ENCODE results near the gene SNX17. TPM values are rescaled to one million over a fixed set of nuclear protein-coding genes. Genes with fewer than 3 reads are reported as not detected.

The SNX17 gene
- total and polyA plus RNA-seq, 2 of the 13 experiments (the other 11 are each of a cell fraction or from before 2014, with no cell fraction given), result 75.0 to 109 TPM

DNA sequence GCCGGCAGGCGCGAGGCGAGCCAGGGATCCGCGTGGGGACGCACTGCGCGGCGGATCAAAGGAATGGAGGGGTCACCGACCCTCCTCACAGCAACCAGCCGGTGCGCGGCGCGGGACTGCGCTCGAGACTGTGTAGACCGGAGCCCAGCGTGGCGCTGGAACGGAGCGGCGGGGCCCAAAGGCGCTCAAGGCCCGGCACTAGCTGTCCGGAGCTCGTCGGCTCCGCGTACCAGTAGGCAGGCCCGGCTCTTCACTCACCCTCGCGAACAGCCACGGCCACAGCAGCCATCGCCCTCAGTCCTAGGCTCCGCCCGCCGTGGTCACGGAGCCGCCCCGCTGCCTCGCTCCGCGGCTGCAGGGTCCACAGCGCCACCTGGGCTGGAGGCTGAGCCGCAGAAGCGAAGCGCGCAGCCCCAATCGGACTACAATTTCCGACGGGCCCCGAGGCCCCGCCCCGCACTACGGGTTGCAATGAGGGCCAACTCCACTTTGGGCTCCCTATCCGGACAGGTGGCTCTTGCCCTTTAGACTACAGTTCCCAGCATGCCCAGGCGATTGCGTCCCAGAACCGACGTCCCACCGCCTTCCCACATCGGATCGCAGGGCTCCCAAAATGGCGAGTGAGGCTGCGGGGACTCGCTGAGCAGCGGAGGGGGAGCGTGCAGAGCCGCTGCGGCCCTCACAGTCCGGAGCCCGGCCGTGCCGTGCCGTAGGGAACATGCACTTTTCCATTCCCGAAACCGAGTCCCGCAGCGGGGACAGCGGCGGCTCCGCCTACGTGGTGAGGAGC is at the start of gene SNX17, which contains the start of gene EIF2B4 (continued):
- TF ChIP-seq, protein P1, sequence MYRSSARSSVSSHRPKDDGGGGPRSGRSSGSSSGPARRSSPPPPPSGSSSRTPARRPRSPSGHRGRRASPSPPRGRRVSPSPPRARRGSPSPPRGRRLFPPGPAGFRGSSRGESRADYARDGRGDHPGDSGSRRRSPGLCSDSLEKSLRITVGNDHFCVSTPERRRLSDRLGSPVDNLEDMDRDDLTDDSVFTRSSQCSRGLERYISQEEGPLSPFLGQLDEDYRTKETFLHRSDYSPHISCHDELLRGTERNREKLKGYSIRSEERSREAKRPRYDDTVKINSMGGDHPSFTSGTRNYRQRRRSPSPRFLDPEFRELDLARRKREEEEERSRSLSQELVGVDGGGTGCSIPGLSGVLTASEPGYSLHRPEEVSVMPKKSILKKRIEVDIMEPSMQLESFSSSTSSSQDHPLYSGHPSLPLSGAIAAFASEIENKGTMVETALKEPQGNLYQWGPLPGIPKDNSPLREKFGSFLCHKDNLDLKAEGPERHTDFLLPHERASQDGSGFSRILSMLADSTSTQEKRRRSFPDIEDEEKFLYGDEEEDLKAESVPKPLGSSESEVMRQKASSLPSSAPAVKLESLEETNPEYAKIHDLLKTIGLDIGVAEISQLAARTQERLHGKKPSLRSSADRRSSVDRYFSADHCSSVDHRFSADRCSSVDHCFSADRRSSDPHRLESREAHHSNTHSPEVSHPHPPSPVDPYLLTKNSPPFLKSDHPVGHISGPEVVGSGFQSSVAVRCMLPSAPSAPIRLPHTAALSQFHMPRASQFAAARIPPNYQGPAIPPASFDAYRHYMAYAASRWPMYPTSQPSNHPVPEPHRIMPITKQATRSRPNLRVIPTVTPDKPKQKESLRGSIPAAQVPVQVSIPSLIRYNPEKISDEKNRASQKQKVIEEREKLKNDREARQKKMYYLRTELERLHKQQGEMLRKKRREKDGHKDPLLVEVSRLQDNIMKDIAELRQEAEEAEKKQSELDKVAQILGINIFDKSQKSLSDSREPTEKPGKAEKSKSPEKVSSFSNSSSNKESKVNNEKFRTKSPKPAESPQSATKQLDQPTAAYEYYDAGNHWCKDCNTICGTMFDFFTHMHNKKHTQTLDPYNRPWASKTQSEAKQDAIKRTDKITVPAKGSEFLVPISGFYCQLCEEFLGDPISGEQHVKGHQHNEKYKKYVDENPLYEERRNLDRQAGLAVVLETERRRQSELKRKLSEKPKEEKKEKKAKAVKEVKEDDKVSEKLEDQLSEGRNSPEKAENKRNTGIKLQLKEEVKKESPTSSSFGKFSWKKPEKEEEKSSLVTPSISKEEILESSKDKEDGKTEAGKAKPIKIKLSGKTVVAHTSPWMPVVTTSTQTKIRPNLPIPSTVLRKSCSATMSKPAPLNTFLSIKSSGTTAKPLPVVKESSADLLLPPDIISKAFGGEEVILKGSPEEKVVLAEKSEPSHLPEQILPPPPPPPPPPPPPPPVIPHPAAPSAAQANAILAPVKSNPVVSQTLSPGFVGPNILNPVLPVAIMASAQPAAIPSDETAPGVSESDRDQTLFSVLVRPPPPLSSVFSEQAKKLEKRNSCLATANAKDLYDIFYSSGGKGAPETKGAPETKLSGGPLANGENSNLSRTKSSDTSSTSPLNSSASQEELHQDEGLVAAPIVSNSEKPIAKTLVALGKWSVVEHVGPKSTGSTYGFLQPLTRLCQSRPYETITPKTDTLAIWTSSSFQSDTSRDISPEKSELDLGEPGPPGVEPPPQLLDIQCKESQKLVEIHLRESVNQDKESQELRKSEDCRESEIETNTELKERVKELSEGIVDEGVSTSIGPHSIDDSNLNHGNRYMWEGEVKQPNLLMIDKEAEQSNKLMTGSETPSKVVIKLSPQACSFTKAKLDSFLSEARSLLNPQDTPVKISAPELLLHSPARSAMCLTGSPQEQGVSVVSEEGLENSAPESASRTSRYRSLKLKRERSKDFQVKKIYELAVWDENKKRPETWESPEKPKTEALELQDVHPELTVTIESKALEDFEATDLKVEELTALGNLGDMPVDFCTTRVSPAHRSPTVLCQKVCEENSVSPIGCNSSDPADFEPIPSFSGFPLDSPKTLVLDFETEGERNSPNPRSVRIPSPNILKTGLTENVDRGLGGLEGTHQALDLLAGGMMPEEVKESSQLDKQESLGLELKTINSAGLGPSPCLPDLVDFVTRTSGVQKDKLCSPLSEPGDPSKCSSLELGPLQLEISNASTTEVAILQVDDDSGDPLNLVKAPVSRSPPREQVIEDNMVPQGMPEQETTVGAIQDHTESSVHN (CRISPR knock-in tag; IDR thresholded peaks at IDR 0.05), result no peak; the same call in 1 of the 2 replicates
- TF ChIP-seq, protein P2, sequence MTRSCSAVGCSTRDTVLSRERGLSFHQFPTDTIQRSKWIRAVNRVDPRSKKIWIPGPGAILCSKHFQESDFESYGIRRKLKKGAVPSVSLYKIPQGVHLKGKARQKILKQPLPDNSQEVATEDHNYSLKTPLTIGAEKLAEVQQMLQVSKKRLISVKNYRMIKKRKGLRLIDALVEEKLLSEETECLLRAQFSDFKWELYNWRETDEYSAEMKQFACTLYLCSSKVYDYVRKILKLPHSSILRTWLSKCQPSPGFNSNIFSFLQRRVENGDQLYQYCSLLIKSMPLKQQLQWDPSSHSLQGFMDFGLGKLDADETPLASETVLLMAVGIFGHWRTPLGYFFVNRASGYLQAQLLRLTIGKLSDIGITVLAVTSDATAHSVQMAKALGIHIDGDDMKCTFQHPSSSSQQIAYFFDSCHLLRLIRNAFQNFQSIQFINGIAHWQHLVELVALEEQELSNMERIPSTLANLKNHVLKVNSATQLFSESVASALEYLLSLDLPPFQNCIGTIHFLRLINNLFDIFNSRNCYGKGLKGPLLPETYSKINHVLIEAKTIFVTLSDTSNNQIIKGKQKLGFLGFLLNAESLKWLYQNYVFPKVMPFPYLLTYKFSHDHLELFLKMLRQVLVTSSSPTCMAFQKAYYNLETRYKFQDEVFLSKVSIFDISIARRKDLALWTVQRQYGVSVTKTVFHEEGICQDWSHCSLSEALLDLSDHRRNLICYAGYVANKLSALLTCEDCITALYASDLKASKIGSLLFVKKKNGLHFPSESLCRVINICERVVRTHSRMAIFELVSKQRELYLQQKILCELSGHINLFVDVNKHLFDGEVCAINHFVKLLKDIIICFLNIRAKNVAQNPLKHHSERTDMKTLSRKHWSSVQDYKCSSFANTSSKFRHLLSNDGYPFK (CRISPR knock-in tag; IDR thresholded peaks at IDR 0.05; ENCODE audit: borderline replicate concordance), result peak; percentile 98
- peak; percentile 95 for TF ChIP-seq ISL2 (CRISPR knock-in tag; IDR thresholded peaks at IDR 0.05)
- peak; percentile 53 for TF ChIP-seq SAFB2 (CRISPR knock-in tag; IDR thresholded peaks at IDR 0.05; ENCODE audit: borderline replicate concordance, low read depth)
- peak; percentile 98 for TF ChIP-seq TARDBP (CRISPR knock-in tag; IDR thresholded peaks at IDR 0.05)
- peak; percentile 51; the same call in 1 of the 2 replicates for TF ChIP-seq ELF4 (CRISPR knock-in tag; IDR thresholded peaks at IDR 0.05; ENCODE audit: borderline replicate concordance)
- peak; percentile 66; the same call in 1 of the 2 replicates for TF ChIP-seq MTF1 (CRISPR knock-in tag; IDR thresholded peaks at IDR 0.05)
- peak; percentile 53; the same call in 1 of the 2 replicates for TF ChIP-seq JDP2 (CRISPR knock-in tag; IDR thresholded peaks at IDR 0.05; ENCODE audit: borderline replicate concordance)
- no peak for TF ChIP-seq MAFK (conservative IDR thresholded peaks at IDR 0.05 in 1 of 2, IDR thresholded peaks at IDR 0.05 in 1 of 2; ENCODE audit: low read length in 2 of 2)
- TF ChIP-seq ZNF225 (CRISPR knock-in tag; IDR thresholded peaks at IDR 0.05), result peak; percentile 94
- TF ChIP-seq RFXAP (CRISPR knock-in tag; IDR thresholded peaks at IDR 0.05; ENCODE audit: borderline replicate concordance), result peak; percentile 97
- TF ChIP-seq, protein P3, sequence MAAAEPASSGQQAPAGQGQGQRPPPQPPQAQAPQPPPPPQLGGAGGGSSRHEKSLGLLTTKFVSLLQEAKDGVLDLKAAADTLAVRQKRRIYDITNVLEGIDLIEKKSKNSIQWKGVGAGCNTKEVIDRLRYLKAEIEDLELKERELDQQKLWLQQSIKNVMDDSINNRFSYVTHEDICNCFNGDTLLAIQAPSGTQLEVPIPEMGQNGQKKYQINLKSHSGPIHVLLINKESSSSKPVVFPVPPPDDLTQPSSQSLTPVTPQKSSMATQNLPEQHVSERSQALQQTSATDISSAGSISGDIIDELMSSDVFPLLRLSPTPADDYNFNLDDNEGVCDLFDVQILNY (CRISPR knock-in tag; conservative IDR thresholded peaks at IDR 0.05), result peak; percentile 57
- TF ChIP-seq, protein P4, sequence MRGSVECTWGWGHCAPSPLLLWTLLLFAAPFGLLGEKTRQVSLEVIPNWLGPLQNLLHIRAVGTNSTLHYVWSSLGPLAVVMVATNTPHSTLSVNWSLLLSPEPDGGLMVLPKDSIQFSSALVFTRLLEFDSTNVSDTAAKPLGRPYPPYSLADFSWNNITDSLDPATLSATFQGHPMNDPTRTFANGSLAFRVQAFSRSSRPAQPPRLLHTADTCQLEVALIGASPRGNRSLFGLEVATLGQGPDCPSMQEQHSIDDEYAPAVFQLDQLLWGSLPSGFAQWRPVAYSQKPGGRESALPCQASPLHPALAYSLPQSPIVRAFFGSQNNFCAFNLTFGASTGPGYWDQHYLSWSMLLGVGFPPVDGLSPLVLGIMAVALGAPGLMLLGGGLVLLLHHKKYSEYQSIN (CRISPR knock-in tag; IDR thresholded peaks at IDR 0.05; ENCODE audit: borderline replicate concordance), result no peak
- peak; percentile 99 for TF ChIP-seq RXRA (CRISPR knock-in tag; IDR thresholded peaks at IDR 0.05)
- peak; percentile 96 for TF ChIP-seq SMAD1 (CRISPR knock-in tag; IDR thresholded peaks at IDR 0.05; ENCODE audit: borderline replicate concordance, low read depth)

Data from HepG2 (cell line).